Measurements from ENCODE around the gene CLEC3B.
"Not testable (repeated sequence)": the region's sequence is repeated elsewhere in the genome, so short reads cannot be mapped to it uniquely, and the experiment has no call there.

CLEC3B gene

GRCh38 chr3:45035441-45036301 is 9.6 kb downstream of the CLEC3B start:
- peak in 3 of 14 donors; percentile 21 to 44 (median 30) for DNase-seq

GRCh38 chr3:45037720-45038455 is 11.8 kb downstream of the CLEC3B start:
- peak in 13 of 14 donors; percentile 50 to 87 (median 74) for DNase-seq

- DNase-seq: no peak
Observed at GRCh38 chr3:45041666-45042065, 15.6 kb downstream of the CLEC3B start.

- DNase-seq: no peak
Observed at GRCh38 chr3:45042162-45042561, 16.1 kb downstream of the CLEC3B start.

GRCh38 chr3:45043728-45044299 is 17.7 kb downstream of the CLEC3B start:
- DNase-seq: no peak

- DNase-seq: no peak
Observed at GRCh38 chr3:45048244-45048643, 22.1 kb downstream of the CLEC3B start.

- DNase-seq: no peak
Observed at GRCh38 chr3:45049807-45050206, 23.7 kb downstream of the CLEC3B start.

- DNase-seq: no peak
Observed at GRCh38 chr3:45051685-45052084, 25.6 kb downstream of the CLEC3B start.

GRCh38 chr3:45053805-45054195 is 27.7 kb downstream of the CLEC3B start:
- not testable (repeated sequence) for DNase-seq

- no peak for DNase-seq
Observed at GRCh38 chr3:45054196-45054857, 28.2 kb downstream of the CLEC3B start.

GRCh38 chr3:45055032-45055410 is 28.9 kb downstream of the CLEC3B start:
- no peak for DNase-seq

- no peak for DNase-seq
Observed at GRCh38 chr3:45055411-45056143, 29.5 kb downstream of the CLEC3B start.

GRCh38 chr3:45056608-45057301 is 30.7 kb downstream of the CLEC3B start:
- no peak for DNase-seq

GRCh38 chr3:45057557-45057956 is 31.5 kb downstream of the CLEC3B start:
- no peak for DNase-seq

- DNase-seq: no peak
Observed at GRCh38 chr3:45059132-45059531, 33.0 kb downstream of the CLEC3B start.

GRCh38 chr3:45060165-45060892 is 34.2 kb downstream of the CLEC3B start:
- no peak for DNase-seq

GRCh38 chr3:45062697-45063070 is 36.6 kb downstream of the CLEC3B start:
- DNase-seq: no peak

- no peak for DNase-seq
Observed at GRCh38 chr3:45064512-45065372, 38.6 kb downstream of the CLEC3B start.

- no peak for DNase-seq
Observed at GRCh38 chr3:45065373-45065720, 39.2 kb downstream of the CLEC3B start.

Measured in C1 segment of cervical spinal cord (tissue), 14 donors.